ENCODE results near the gene S100A9.

Gene S100A9

GRCh38 chr1:153337980-153338853 lies 19.4 kb upstream of the S100A9 start:
- Histone ChIP-seq H3K36me3 (ENCODE audit: control insufficient read depth, low read length) (no peaks in the 10 kb centered on the region), H3F3A (ENCODE audit: control insufficient read depth, insufficient read depth) (no peaks in the 10 kb centered on the region), H3K9me3 (ENCODE audit: control insufficient read depth, insufficient read depth, low read length) (no peaks in the 10 kb centered on the region), H3K4me1 (ENCODE audit: control insufficient read depth, low read length) (no peaks in the 10 kb centered on the region), H4K20me1 (ENCODE audit: control insufficient read depth, insufficient read depth, low read depth, low read length) (no peaks in the 10 kb centered on the region), H3K27ac (ENCODE audit: low read depth, low read length) (no peak overlapping the region), H3K79me2 (ENCODE audit: control insufficient read depth, low read length) (no peaks in the 10 kb centered on the region), H3K9me2 (replicated peaks; ENCODE audit: control insufficient read depth, low read length) (no peaks in the 10 kb centered on the region), H3K27me3 (ENCODE audit: control insufficient read depth, low read length) (peaks cover 4% of the 10 kb centered on the region; the same call in 1 of the 2 replicates), H3K4me3 (ENCODE audit: low read length) (no peak overlapping the region), H3K4me2 (ENCODE audit: low read length) (no peak overlapping the region)
- TF ChIP-seq CTCF (IDR thresholded peaks at IDR 0.05; ENCODE audit: low read depth, low read length, poor library complexity, severe bottlenecking) (no peak), EZH2phosphoT487 (IDR thresholded peaks at IDR 0.05; ENCODE audit: borderline replicate concordance, low read length) (no peak)

- no peaks in the 10 kb centered on the region for H3K4me1 ChIP-seq (ENCODE audit: control insufficient read depth, low read length)
- H3K27me3 ChIP-seq (ENCODE audit: control insufficient read depth, low read length), result peaks cover 9% of the 10 kb centered on the region
- no peak overlapping the region for H3K4me2 ChIP-seq (ENCODE audit: low read length)
- H3K36me3 ChIP-seq (ENCODE audit: control insufficient read depth, low read length), result no peaks in the 10 kb centered on the region
- H3K9me2 ChIP-seq (replicated peaks; ENCODE audit: control insufficient read depth, low read length), result no peaks in the 10 kb centered on the region
- H4K20me1 ChIP-seq (ENCODE audit: control insufficient read depth, insufficient read depth, low read depth, low read length), result no peaks in the 10 kb centered on the region
- no peak overlapping the region for H3K27ac ChIP-seq (ENCODE audit: low read depth, low read length)
- no peak overlapping the region for H3K4me3 ChIP-seq (ENCODE audit: low read length)
- no peaks in the 10 kb centered on the region for H3K9me3 ChIP-seq (ENCODE audit: control insufficient read depth, insufficient read depth, low read length)
- no peaks in the 10 kb centered on the region for H3K79me2 ChIP-seq (ENCODE audit: control insufficient read depth, low read length)
- no peaks in the 10 kb centered on the region for H3F3A ChIP-seq (ENCODE audit: control insufficient read depth, insufficient read depth)
- no peak for TF ChIP-seq EZH2phosphoT487 (IDR thresholded peaks at IDR 0.05; ENCODE audit: borderline replicate concordance, low read length)
- TF ChIP-seq CTCF (IDR thresholded peaks at IDR 0.05; ENCODE audit: low read depth, low read length, poor library complexity, severe bottlenecking), result no peak
Measured at GRCh38 chr1:153339802-153340201, 17.9 kb upstream of the S100A9 start.

GRCh38 chr1:153340356-153340755 lies 17.3 kb upstream of the S100A9 start:
- H3K27ac ChIP-seq (ENCODE audit: low read depth, low read length), result no peak overlapping the region
- no peaks in the 10 kb centered on the region for H4K20me1 ChIP-seq (ENCODE audit: control insufficient read depth, insufficient read depth, low read depth, low read length)
- H3K9me2 ChIP-seq (replicated peaks; ENCODE audit: control insufficient read depth, low read length), result no peaks in the 10 kb centered on the region
- H3K9me3 ChIP-seq (ENCODE audit: control insufficient read depth, insufficient read depth, low read length), result no peaks in the 10 kb centered on the region
- no peak overlapping the region for H3K4me3 ChIP-seq (ENCODE audit: low read length)
- H3K4me1 ChIP-seq (ENCODE audit: control insufficient read depth, low read length), result no peaks in the 10 kb centered on the region
- H3K79me2 ChIP-seq (ENCODE audit: control insufficient read depth, low read length), result no peaks in the 10 kb centered on the region
- no peaks in the 10 kb centered on the region for H3K36me3 ChIP-seq (ENCODE audit: control insufficient read depth, low read length)
- no peaks in the 10 kb centered on the region for H3F3A ChIP-seq (ENCODE audit: control insufficient read depth, insufficient read depth)
- H3K27me3 ChIP-seq (ENCODE audit: control insufficient read depth, low read length), result peaks cover 9% of the 10 kb centered on the region
- H3K4me2 ChIP-seq (ENCODE audit: low read length), result no peak overlapping the region
- TF ChIP-seq CTCF (IDR thresholded peaks at IDR 0.05; ENCODE audit: low read depth, low read length, poor library complexity, severe bottlenecking), result no peak
- no peak for TF ChIP-seq EZH2phosphoT487 (IDR thresholded peaks at IDR 0.05; ENCODE audit: borderline replicate concordance, low read length)

Data from DOHH2 (cell line).